Measurements from ENCODE around the gene CHAMP1.

The CHAMP1 gene

GRCh38 chr13:114319441-114319913 is 5.2 kb downstream of the CHAMP1 start:
- Histone ChIP-seq H3K9me3 (ENCODE audit: low read length) (no peaks in the 10 kb centered on the region), H3K79me2 (ENCODE audit: insufficient read depth, low read length) (peaks cover 80% of the 10 kb centered on the region), H4K20me1 (ENCODE audit: insufficient read depth, low read length) (0 out of 2 replicates have a peak, but pooled peaks cover 4% of the 10 kb centered on the region), H3K4me3 (ENCODE audit: low read depth, low read length, poor library complexity, severe bottlenecking) (no peak overlapping the region), H3K9ac (ENCODE audit: low read length) (peak overlapping the region; percentile 6; the same call in 1 of the 2 replicates), H3K36me3 (ENCODE audit: insufficient read depth, low read length) (peaks cover 87% of the 10 kb centered on the region), H3K4me1 (ENCODE audit: insufficient read depth, low read length, severe bottlenecking) (peaks cover 50% of the 10 kb centered on the region), H3K27ac (ENCODE audit: low read depth, low read length, poor library complexity, severe bottlenecking) (no peak overlapping the region), H3K9me2 (ENCODE audit: low read depth, low read length) (no peaks in the 10 kb centered on the region), H3F3A (ENCODE audit: insufficient read depth, low read length) (no peaks in the 10 kb centered on the region), H3K27me3 (ENCODE audit: insufficient read depth, low read length) (no peaks in the 10 kb centered on the region), H2AFZ (ENCODE audit: low read length) (no peak overlapping the region), H3K4me2 (ENCODE audit: low read length) (peak overlapping the region; percentile 20)
- TF ChIP-seq CTCF (IDR thresholded peaks at IDR 0.05; ENCODE audit: low read length) (no peak), EZH2 (IDR thresholded peaks at IDR 0.05; ENCODE audit: borderline replicate concordance, low read length) (no peak)

- Histone ChIP-seq H3K36me3 (ENCODE audit: insufficient read depth, low read length) (peaks cover 93% of the 10 kb centered on the region), H3F3A (ENCODE audit: insufficient read depth, low read length) (no peaks in the 10 kb centered on the region), H3K9me3 (ENCODE audit: low read length) (no peaks in the 10 kb centered on the region), H3K9me2 (ENCODE audit: low read depth, low read length) (no peaks in the 10 kb centered on the region), H2AFZ (ENCODE audit: low read length) (no peak overlapping the region), H3K4me1 (ENCODE audit: insufficient read depth, low read length, severe bottlenecking) (peaks cover 47% of the 10 kb centered on the region), H3K27me3 (ENCODE audit: insufficient read depth, low read length) (no peaks in the 10 kb centered on the region), H3K79me2 (ENCODE audit: insufficient read depth, low read length) (peaks cover 76% of the 10 kb centered on the region), H3K27ac (ENCODE audit: low read depth, low read length, poor library complexity, severe bottlenecking) (no peak overlapping the region), H4K20me1 (ENCODE audit: insufficient read depth, low read length) (0 out of 2 replicates have a peak, but pooled peaks cover 4% of the 10 kb centered on the region), H3K4me2 (ENCODE audit: low read length) (0 out of 2 replicates have a peak overlapping the region, but pooled peaks have one; percentile 20), H3K9ac (ENCODE audit: low read length) (no peak overlapping the region), H3K4me3 (ENCODE audit: low read depth, low read length, poor library complexity, severe bottlenecking) (no peak overlapping the region)
- TF ChIP-seq CTCF (IDR thresholded peaks at IDR 0.05; ENCODE audit: low read length) (no peak), EZH2 (IDR thresholded peaks at IDR 0.05; ENCODE audit: borderline replicate concordance, low read length) (no peak)
Observed at GRCh38 chr13:114320065-114320464, 5.8 kb downstream of the CHAMP1 start.

GRCh38 chr13:114321256-114321655 is 7.0 kb downstream of the CHAMP1 start:
- H3K27me3 ChIP-seq (ENCODE audit: insufficient read depth, low read length): no peaks in the 10 kb centered on the region
- H3K9ac ChIP-seq (ENCODE audit: low read length): no peak overlapping the region
- TF ChIP-seq EZH2 (IDR thresholded peaks at IDR 0.05; ENCODE audit: borderline replicate concordance, low read length): no peak
- peaks cover 96% of the 10 kb centered on the region for H3K36me3 ChIP-seq (ENCODE audit: insufficient read depth, low read length)
- no peak overlapping the region for H2AFZ ChIP-seq (ENCODE audit: low read length)
- H3K4me3 ChIP-seq (ENCODE audit: low read depth, low read length, poor library complexity, severe bottlenecking): no peak overlapping the region
- no peak overlapping the region for H3K27ac ChIP-seq (ENCODE audit: low read depth, low read length, poor library complexity, severe bottlenecking)
- H3K4me1 ChIP-seq (ENCODE audit: insufficient read depth, low read length, severe bottlenecking): peaks cover 46% of the 10 kb centered on the region
- peaks cover 72% of the 10 kb centered on the region for H3K79me2 ChIP-seq (ENCODE audit: insufficient read depth, low read length)
- H3K9me3 ChIP-seq (ENCODE audit: low read length): no peaks in the 10 kb centered on the region
- no peaks in the 10 kb centered on the region for H3F3A ChIP-seq (ENCODE audit: insufficient read depth, low read length)
- H4K20me1 ChIP-seq (ENCODE audit: insufficient read depth, low read length): 0 out of 2 replicates have a peak, but pooled peaks cover 4% of the 10 kb centered on the region
- H3K4me2 ChIP-seq (ENCODE audit: low read length): no peak overlapping the region
- H3K9me2 ChIP-seq (ENCODE audit: low read depth, low read length): no peaks in the 10 kb centered on the region

- Histone ChIP-seq H3K36me3 (ENCODE audit: insufficient read depth, low read length) (peaks cover 97% of the 10 kb centered on the region), H3K9me2 (ENCODE audit: low read depth, low read length) (no peaks in the 10 kb centered on the region), H3K9ac (ENCODE audit: low read length) (no peak overlapping the region), H3K4me3 (ENCODE audit: low read depth, low read length, poor library complexity, severe bottlenecking) (no peak overlapping the region), H3K4me2 (ENCODE audit: low read length) (no peak overlapping the region), H3K27ac (ENCODE audit: low read depth, low read length, poor library complexity, severe bottlenecking) (no peak overlapping the region), H3K27me3 (ENCODE audit: insufficient read depth, low read length) (no peaks in the 10 kb centered on the region), H3K9me3 (ENCODE audit: low read length) (no peaks in the 10 kb centered on the region), H3K4me1 (ENCODE audit: insufficient read depth, low read length, severe bottlenecking) (peaks cover 25% of the 10 kb centered on the region), H4K20me1 (ENCODE audit: insufficient read depth, low read length) (0 out of 2 replicates have a peak, but pooled peaks cover 4% of the 10 kb centered on the region), H3F3A (ENCODE audit: insufficient read depth, low read length) (no peaks in the 10 kb centered on the region), H3K79me2 (ENCODE audit: insufficient read depth, low read length) (peaks cover 51% of the 10 kb centered on the region), H2AFZ (ENCODE audit: low read length) (no peak overlapping the region)
- no peak for TF ChIP-seq EZH2 (IDR thresholded peaks at IDR 0.05; ENCODE audit: borderline replicate concordance, low read length)
- TF ChIP-seq CTCF (IDR thresholded peaks at IDR 0.05; ENCODE audit: low read length): no peak
Observed at GRCh38 chr13:114323349-114323748, 9.0 kb downstream of the CHAMP1 start.
